ENCODE data around the gene DAPK1. TPM values are rescaled to one million over a fixed set of nuclear protein-coding genes. Genes with fewer than 3 reads are reported as not detected.

The DAPK1 gene
- total and polyA plus RNA-seq, 2 donors from 2014 or later = 15.5 to 166 TPM

DNA sequence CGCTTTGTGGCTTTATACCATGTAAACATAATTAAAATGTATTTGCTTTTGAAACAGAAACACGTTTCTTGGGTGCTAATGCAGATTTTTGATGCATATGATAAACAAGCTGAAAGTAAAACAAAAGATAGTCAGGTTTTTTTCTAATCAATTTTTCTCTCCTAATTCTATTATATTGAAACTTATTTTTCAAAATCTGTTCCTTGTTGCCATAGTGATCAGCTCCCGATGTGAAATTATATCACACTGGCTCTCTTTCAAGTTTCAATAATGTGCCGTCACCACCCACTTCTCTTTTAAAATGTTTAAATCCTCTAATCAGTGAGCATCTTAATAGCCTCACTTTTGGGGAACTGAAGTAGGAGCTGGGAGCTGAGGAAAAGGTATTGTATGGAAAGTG lies 36.4 kb upstream of the DAPK1 start:
- Histone ChIP-seq H3K27me3 (ENCODE audit: control insufficient read depth, insufficient read depth, low read length) (no peaks in the 10 kb centered on the region), H3K27ac (ENCODE audit: low read depth in 2 of 2, low read length in 2 of 2) (no peak overlapping the region), H3K9ac (ENCODE audit: low read length in 3 of 3) (no peak overlapping the region), H3K36me3 (ENCODE audit: control insufficient read depth in 2 of 3, insufficient read depth in 3 of 3, low read length in 3 of 3) (no peaks in the 10 kb centered on the region), H3K4me1 (ENCODE audit: control insufficient read depth in 2 of 3, insufficient read depth in 2 of 3, low read depth in 1 of 3, low read length in 3 of 3) (peaks cover 0 to 2% (median 0%) of the 10 kb centered on the region in 3 donors), H3K9me3 (ENCODE audit: control insufficient read depth in 2 of 3, insufficient read depth in 1 of 3, low read length in 3 of 3) (no peaks in the 10 kb centered on the region), H3K4me3 (ENCODE audit: low read length in 3 of 3) (no peak overlapping the region)
- intact Hi-C loops (cut with DNase I) = no loop called here
- DNase-seq = no peak
- FAIRE-seq = no peak
- no peak for TF ChIP-seq CTCF (IDR thresholded peaks at IDR 0.05; ENCODE audit: borderline replicate concordance, extremely low read depth, insufficient read depth)

DNA sequence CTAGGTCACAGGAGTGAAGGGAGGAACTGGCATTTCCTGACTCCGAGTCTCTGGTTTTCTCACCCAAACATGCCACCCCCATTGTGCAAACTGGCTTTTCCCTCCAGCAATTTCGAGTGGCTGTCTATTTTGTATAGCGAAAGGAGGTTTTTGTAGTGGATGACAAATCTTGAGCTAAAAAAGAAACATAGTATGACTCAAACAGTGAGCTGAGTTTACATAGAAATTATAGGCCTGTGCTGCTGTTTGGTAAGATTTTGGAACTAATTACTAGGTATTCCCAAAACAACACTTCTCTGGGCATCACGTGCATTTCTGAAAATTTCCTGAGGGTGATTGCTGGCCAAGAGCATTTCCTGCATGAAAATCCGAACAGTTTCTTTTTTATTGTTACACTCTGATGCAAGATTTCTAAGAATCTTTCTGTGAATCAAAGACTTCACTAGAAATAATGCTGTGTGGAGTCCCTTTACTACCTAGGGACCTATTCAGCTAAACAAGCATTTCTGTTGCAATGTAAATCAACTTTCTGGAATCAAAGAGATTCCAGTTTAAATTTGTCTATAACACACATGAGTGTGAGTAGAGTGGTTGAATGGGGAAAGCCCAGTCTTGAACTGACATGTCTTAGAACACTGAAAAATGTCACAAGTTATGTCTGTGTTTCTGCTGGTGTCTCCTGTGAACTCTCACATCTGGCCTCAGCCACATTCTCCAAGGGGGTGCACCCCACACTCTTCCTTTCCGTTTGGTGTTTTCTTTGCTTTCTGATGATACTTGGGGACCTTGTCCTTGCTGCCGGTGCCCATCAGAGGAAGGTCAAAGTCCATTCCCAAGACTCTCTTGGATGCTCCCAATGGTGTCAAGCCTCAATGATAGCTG lies 33.3 kb upstream of the DAPK1 start:
- FAIRE-seq = no peak
- no peak overlapping the region for H3K27ac ChIP-seq (ENCODE audit: low read depth in 2 of 2, low read length in 2 of 2)
- no peaks in the 10 kb centered on the region for H3K36me3 ChIP-seq (ENCODE audit: control insufficient read depth in 2 of 3, insufficient read depth in 3 of 3, low read length in 3 of 3)
- intact Hi-C loops (cut with DNase I) = no loop called here
- H3K27me3 ChIP-seq (ENCODE audit: control insufficient read depth, insufficient read depth, low read length) = no peaks in the 10 kb centered on the region
- H3K4me1 ChIP-seq (ENCODE audit: control insufficient read depth in 2 of 3, insufficient read depth in 2 of 3, low read depth in 1 of 3, low read length in 3 of 3) = peaks cover 0 to 2% (median 0%) of the 10 kb centered on the region in 3 donors
- no peak overlapping the region for H3K9ac ChIP-seq (ENCODE audit: low read length in 3 of 3)
- no peaks in the 10 kb centered on the region for H3K9me3 ChIP-seq (ENCODE audit: control insufficient read depth in 2 of 3, insufficient read depth in 1 of 3, low read length in 3 of 3)
- TF ChIP-seq CTCF (IDR thresholded peaks at IDR 0.05; ENCODE audit: borderline replicate concordance, extremely low read depth, insufficient read depth) = no peak
- peak in 2 of 5 donors; percentile 5 to 31 for DNase-seq
- no peak overlapping the region for H3K4me3 ChIP-seq (ENCODE audit: low read length in 3 of 3)

DNA sequence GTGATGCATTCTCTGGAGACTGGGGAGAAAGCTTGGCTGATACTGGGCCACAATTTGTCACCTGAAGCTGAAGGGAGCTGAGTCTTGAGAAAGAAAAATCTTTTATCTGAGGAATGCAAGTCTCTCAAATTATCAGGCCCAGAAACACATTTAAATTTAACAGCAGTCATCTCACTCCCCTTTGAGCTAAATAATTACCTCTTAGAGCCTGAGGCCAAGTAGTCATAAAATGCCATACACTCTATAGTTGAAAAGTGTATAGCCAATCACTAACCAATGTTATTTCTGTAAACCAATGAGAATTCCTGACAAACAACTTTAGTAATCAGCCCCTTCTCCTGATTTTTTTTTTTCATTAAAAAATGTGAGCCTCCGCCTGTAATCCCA lies 32.7 kb upstream of the DAPK1 start:
- Histone ChIP-seq H3K27me3 (ENCODE audit: control insufficient read depth, insufficient read depth, low read length) (no peaks in the 10 kb centered on the region), H3K4me3 (ENCODE audit: low read length in 3 of 3) (no peak overlapping the region), H3K36me3 (ENCODE audit: control insufficient read depth in 2 of 3, insufficient read depth in 3 of 3, low read length in 3 of 3) (no peaks in the 10 kb centered on the region), H3K27ac (ENCODE audit: low read depth in 2 of 2, low read length in 2 of 2) (no peak overlapping the region), H3K9me3 (ENCODE audit: control insufficient read depth in 2 of 3, insufficient read depth in 1 of 3, low read length in 3 of 3) (no peaks in the 10 kb centered on the region), H3K9ac (ENCODE audit: low read length in 3 of 3) (no peak overlapping the region), H3K4me1 (ENCODE audit: control insufficient read depth in 2 of 3, insufficient read depth in 2 of 3, low read depth in 1 of 3, low read length in 3 of 3) (peaks cover 0 to 2% (median 0%) of the 10 kb centered on the region in 3 donors)
- no peak for DNase-seq
- TF ChIP-seq CTCF (IDR thresholded peaks at IDR 0.05; ENCODE audit: borderline replicate concordance, extremely low read depth, insufficient read depth) = no peak
- intact Hi-C loops (cut with DNase I) = no loop called here
- no peak for FAIRE-seq
